Stimulated activated CD8-positive, alpha-beta memory T cell treated with anti-CD3 and anti-CD28 coated beads, Interleukin-7, amount 100 ng/mL, for 4 hours (primary cell): Measurements from ENCODE around the gene PSTPIP2.
"Not testable (repeated sequence)": the region's sequence is repeated elsewhere in the genome, so short reads cannot be mapped to it uniquely, and the experiment has no call there.

ENCODE experiments used
- DNase-seq, 2 donors: peaks; one replicate each; pipeline ENCODE4 v3.0.0-alpha.2; 2020; ENCODE audit warnings: low read depth in 2 of 2

Gene PSTPIP2

DNA sequence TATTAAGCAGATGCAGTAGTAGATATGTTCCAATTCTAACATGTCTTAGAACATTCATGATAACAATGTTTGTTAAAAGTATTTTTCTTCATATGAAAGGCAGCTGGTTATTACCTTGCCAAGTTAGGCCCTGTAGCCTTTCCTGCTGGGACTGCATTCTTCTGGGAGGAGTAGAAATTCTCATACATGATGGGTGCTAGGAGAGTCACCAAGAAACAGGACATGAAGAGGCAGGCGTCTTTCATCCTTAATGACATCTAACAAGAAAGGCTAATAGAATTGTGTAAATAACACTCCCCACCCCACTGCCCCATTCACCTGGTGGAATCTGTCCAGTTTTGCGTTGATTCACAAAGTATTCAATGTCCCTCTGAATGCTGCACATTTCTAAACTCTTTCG lies 80.3 kb downstream of the PSTPIP2 start:
- no peak for DNase-seq

DNA sequence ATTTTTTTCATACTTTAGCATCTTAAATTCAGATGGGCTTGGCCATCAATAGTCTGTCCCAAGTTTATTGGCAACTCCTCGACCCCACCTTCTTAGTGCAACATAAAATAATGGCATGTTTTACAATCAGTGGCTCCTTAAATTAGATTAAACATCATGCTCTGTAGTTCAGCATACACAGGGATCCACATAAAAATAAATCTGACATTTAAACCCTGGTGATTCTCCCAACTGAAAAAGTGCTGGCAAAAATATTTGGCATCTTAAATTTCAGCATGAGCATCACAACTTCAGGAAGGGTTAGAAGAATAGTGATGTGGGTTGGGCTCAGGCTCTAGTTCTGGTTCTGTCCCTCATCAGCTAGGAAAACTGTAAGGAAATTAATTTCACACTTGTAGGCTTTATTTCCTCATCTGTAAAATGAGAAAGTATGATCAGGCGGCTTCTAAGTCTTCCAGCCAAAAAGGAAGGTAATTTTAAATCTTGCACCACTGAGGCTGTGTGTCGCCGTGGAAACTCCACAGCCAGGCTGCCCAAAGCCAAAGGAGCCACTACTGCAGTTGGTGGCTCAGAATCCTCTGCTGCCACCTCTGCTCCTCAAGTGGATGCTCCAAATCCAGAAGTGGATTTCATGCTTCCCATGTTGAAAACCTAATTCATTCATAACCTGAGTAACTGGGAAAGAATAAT lies 87.4 kb downstream of the PSTPIP2 start:
- DNase-seq = no peak

DNA sequence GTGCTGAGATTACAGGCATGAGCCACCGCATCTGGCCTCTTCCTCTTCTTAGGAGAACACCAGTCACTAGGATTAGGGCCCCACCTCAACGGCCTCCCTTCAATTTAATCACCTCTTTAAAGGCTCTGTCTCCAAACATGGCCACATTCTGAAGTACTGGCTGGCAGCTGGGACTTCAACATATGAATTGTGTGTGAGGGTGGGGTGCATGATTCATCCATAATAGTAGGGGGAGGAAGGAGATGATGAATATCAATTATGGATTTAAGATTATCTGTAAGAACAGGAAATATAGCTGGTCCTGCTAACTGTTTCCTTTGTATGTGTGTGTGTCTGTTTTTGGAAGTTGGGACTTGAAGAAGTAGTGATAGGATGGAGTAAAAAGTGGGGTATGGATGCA lies 90.2 kb downstream of the PSTPIP2 start:
- DNase-seq = no peak

DNA sequence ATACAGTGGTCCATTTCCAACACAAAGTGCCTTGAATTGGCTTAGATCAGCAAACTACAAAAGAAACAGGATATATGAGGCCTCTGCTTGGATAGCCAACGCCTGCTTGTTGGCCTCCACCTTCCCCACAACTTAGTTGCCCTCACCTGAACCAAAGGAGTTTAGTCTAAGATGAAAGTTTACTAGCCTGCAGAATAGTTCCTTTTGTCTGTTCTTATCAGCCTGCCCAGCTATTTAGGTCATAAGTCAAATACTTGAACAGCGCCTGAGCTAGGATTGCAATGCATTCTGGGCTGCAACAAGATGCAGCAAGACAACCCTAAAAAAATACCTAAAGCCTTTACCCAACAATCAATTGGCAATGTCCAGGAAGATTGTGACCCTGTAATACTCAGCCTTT lies 91.8 kb downstream of the PSTPIP2 start:
- DNase-seq = no peak

DNA sequence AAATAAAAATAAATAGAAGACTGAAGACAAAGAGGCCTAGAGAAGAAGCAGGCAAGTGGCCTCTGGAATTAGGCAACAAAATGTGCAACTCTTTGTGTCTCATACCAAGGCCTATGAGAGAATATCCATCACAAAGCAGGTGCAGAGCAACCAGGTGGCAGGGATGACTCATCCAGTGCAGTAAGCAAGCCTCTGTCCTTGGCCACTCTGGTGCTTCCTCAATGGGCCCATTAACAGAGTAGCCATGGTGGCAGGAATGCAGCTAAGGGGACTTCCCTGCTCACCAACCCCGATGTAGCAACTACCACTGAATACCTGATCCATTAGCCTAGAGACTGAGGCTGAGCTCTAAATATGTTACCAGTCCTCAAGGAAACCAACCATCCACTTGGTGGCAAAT lies 94.0 kb downstream of the PSTPIP2 start:
- no peak for DNase-seq

DNA sequence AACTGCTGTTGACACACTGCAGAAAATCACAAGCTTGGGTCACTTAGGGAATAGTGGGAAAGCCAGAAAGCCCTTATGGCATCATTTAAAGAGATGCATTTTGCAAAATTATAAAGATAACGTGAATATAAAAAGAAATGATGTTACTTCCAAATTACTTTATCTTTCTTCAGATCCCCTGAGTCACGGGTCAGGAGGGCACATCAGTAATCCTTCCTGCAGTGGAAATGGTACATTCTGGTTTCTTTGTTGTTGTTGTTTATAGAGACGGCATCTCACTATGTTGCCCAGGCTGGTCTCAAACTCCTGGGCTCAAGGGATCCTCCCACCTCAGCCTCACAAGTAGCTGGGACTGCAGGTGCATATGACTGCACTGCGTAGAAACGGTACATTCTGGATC lies 95.1 kb downstream of the PSTPIP2 start:
- DNase-seq = no peak

DNA sequence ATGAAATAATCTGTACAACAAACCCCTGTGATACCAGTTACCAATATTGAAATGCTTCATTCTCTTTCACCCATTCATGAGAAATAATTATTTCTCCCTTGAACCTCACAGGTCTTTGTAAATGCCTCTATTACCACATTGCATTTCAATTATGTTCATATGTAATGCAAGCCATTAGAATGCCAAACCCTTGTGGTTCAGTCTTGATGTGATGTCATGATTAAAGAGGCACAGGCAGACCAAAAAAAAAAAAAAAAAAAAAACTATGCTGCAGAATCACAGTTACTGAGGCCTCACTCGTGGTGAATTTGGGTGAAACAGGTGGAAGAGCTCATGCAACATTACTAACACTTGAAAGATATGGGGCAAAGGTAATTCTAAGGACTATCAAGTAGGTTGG lies 95.5 kb downstream of the PSTPIP2 start:
- DNase-seq = no peak

DNA sequence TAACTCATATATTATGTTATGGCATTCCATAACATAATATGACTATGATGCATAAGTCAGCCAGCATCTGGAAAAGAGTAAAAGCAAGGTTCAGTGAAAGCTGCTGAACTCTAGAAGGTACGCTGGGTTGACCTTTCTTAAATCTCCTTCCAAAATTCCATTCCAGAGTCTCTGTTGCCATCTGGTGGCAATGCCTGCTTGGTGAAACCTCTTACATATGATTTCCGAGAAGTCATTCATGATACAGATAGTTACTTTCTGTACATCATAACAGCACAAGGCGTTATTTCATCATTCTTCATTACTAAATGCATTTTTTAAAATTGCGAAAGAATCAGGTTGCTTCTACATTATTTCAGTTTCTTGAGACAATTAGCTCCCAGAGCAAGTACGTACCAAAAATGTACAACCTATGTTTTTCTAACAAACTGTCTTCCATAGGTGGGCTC lies 97.9 kb downstream of the PSTPIP2 start:
- DNase-seq = peak; percentile 42 to 67

DNA sequence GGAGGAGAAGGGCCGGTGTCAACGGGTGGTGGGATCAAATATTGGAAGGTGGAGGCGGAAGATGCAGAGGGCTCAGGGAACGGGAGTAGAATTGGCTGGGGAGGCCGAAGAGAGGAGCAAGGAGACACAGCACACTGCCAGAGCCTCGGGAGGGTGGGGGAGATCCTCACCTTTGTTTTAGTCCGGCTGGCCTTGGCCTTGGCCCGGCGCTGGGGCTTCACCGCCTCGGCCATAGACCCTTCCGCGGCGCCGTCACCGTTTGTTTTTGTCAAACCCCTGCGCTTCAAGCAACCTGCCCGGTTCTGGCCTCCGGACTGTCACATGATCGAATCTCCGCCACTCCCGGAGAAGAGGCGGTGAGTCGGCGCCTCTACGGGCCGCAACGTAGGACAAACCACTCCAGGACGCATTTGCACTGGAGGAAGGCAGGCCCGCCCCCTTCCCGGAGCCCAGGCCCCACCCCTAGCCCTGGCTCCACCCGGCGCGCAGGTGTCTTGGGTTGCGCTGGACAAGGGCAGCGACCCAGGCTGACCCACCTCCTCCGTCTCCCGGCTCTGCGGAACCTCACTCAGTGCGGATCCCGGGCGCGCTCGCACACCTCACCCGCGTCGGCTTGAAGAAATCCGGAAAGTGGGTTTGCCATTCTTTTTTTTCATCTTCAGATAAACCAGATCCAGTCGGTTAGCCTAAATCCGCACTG lies 104.9 kb downstream of the PSTPIP2 start, which contains the start of gene EPG5:
TSS of gene EPG5 (minus strand) at position 323 of the 700 bp plus-strand sequence. CDS start at position 233, 90 bp downstream.
- DNase-seq = peak; percentile 87

DNA sequence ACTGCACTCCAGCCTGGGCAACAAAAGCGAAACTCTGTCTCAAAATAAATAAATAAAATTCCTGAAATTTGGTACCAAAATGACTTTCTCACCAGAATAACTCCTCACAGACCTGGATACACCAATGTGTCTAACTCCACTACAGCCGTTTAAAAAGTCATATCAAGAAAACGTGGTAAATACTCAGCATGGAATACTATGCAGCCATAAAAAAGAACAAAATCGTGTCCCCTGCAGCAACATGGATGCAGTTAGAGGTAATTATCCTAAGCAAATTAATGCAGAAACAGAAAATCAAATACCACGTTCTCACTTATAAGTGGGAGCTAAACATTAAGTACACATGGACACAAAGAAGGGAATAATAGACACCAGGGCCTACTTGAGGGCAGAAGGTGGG lies 107.1 kb downstream of the PSTPIP2 start:
- not testable (repeated sequence) for DNase-seq

DNA sequence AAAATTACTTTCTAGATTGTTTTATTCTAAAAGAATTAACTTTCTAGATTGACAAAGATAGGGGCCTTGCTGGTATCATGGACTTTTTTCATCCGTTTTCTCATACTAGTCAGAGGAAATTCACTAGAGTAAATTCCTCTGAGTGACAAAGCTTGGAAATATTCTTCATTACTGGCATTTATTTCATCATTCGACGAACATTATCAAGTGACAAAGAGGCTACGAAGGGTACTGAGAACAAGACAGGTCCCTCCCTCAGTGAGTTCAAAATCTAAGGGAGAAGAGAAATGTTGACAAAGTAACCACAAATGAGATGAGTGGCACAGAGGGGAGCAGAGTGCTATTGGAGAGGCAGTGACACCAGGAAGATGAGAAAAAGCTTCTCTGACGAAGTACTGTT lies 109.2 kb downstream of the PSTPIP2 start:
- no peak for DNase-seq

DNA sequence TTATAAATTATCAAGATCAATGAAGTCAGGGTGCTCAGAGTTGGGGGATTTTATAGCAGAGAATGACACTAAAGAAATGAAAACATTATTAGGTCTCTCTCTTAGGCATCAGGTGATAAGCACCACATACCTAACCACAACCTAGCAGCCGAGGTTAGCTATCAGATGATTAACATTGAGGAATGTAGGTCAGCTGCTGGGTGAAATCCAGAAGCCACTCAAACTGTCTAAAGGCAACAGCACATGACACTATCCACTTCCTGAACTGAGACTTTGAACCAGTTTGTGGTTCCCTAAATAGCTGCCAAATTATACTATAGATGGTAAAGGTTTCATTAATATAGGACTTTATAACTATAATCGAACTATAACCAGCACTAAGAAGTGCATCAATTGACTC lies 109.6 kb downstream of the PSTPIP2 start:
- peak in 1 of 2 donors; percentile 35 for DNase-seq

DNA sequence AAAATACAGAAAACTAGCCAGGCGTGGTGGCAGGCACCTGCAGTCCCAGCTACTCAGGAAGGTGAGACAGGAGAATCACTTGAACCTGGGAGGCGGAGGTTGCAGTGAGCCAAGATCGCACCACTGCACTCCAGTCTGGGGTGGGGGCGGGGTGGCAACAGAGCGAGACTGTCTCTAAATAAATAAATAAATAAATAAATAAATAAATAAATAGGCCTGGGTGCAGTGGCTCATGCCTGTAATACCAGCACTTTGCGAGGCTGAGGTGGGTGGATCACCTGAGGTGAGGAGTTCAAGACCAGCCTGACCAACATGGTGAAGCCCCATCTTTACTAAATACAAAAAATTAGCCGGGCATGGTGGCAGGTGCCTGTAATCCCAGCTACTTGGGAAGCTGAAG lies 112.6 kb downstream of the PSTPIP2 start:
- not testable (repeated sequence) for DNase-seq

DNA sequence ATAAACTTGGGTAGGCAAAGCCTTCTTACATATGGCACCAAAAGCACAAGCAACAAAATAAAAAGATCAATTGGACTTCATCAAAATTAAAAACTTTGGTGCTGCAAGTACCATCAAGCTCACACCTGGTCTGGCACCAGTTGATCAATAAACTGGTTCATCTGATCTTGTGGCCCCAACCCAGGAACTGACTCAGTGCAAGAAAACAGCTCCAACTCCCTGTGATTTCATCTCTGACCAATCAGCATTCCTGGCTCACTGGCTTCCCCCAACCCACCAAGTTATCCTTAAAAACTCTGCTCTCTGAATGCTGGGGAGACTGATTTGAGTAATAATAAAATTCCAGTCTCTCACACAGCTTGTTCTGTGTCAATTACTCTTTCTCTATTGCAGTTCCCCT lies 113.3 kb downstream of the PSTPIP2 start:
- DNase-seq = no peak

DNA sequence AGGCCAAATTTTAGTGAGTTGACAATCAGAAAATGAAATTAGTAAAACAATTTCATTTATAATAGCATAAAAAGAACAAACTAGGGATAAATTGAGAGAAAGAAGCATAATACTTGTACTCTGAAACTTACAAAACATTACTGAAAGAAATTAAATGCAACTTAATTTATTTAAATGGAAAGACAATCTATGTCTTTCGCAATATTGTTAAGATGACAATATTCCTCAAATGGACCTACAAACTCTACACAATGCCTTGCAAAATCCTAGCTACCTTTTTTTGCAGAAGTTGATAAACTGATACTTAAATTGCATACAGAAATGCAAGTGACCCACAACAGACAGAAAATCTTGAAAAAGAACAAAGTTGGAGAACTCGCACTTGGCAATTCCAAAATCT lies 114.0 kb downstream of the PSTPIP2 start:
- no peak for DNase-seq

DNA sequence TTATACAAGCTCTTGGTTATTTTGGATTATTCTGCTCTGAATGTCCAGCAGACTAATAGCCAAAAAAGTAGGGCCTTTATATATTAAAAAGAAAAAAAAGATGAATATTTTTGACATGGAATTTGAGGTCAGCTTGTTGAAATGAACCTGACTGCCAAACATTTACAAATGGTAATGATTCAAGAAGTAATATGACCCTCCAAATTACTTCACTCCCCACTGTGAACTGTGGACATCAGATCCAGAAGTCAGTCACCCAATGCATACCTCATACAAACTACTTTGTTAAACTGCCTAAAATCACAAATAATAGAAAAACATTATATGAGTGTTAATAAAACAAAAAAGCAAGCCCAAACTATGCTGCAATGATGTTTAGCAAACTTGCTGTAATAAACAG lies 115.0 kb downstream of the PSTPIP2 start:
- DNase-seq = no peak

DNA sequence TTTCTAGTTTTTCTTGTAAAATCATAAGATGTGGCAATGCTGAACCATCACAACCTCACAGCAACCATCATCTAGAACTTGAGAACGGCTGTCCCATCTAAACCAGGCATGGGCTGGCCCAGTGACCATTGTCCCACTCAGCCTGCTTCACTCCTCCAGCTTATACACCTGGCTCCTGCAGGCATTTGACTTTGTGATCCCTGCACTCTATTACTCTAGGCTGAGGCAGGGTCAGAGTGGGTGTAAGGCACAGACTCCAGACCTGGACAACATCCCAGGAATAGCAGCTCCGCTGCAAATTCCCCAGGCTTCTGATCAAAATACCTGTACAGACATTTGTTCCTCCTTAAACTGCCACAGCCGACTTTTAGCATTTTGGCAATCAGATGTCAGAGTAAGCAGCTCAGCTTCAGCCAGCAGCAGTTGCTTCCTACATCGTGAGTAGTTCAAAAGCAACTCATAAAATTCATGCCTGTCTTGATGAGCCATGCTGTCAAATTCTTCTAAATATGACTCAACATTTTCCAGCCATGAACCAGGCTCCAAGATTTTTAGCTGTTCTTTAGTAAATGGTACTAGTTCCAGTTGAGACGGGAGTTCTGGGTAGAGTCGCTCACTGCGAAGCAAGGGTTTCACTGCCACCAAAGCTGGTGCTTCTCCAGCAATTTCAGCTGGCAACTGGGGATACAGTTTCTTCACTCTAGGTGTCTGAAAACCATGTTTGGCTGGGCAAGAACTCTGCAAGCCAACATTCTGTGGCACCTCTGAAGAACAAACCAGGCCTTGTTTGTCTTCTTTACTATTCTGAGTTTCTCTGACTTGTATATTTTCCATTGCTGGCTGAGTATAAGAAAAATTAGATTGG lies 117.8 kb downstream of the PSTPIP2 start:
- no peak for DNase-seq

DNA sequence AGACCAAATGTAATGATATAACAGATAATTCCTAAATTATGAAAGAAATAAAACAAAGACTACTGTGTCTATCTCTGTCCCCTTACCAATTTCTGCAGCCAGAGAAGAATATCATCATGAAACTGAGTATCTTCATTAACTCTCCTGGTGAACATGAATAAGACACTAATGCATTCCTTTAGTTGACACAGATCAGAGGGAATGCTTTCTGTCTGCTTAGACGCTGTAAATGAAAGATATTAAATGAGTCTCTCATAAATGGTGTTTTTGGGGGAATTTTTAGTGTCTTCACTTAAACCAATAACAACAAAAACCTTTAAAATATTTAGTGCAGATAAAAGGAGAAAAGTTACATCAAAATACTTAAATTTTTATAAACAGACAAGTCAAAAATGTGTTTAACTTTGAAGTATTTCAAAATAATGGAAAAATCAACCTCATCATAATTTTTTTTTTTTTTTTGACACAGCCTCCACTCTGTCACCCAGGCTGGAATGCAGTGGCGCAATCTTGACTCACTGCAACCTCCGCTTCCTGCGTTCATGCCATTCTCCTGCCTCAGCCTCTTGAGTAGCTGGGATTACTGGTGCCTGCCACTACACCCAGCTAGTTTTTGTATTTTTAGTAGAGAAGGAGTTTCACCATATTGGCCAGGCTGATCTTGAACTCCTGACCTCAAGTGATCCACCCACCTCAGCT lies 120.9 kb downstream of the PSTPIP2 start:
- no peak for DNase-seq

DNA sequence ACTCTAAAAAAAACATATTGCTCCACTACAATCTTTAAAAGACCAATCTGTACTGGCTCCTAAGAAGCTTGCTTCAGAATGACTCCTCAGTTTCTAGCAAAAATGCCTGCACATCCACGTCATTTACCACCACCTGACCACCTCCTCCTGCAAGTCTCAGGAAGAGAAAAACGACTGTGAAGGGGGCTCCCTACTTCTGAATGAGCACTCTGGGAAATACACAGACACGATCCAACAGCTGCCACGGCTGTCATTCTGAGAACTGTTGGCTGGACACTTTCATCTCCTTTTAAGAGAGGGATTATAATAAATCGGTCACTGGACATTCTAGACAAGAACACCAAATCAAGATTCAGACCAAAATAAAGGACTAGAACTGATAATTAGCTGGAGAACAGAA lies 126.4 kb downstream of the PSTPIP2 start:
- DNase-seq = no peak

DNA sequence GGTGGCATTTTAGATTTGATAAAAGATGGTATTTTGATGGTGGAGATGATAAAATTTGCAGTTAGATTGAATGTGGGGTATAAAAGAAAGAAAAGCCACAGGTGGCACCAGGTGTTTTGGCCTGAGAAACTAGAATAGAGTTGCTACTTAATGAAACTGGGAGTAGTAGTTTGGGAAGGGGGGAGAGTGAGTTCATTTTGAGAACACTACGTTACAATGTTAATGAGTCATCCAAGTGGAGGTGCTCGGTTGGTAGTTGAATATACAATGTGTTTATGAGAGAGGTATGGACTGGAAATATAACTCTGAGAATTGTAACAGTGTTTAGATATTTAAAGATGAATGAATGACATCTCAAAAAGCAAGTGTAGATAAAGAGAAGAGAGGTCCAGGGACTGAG lies 131.3 kb downstream of the PSTPIP2 start:
- no peak for DNase-seq

DNA sequence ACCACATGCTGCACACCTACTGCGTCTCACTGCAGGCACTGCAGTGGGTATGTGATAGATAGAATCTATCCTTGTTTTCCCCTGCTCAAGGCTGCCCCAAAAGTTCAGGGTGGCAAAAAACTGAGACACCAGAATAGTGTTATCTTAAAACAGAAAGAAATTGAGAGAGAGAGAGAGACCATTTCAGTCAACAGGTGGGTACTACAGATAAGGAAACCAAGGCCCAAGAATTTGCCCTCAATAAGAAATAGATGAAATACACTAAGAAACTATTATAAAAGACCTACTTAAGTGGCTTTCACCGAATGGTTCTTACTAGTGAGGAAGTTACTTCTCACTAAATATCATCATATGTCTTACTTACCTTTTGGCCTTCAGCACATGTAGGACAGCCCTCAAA lies 132.8 kb downstream of the PSTPIP2 start:
- DNase-seq = no peak

DNA sequence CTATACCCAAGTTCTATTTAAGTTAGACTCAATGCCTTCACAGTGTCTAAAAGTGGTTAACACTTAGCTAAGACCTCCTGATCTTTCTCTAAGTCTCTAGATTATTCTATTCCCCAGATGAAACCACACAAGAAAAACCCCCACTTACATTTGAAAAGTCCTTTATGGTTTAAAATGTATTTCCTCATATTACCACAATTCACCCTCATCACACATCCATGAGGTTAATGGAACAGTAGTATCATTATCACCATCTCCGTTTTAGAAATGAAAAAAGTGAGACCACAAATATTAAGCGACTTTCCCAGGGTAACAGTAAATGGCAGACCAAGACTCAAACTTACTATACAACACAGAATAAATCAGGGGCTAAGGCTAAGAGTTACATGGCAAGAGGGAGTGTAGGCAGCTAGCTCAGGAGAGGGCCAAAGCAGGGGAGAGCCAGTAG lies 133.5 kb downstream of the PSTPIP2 start:
- no peak for DNase-seq
